NCI-H748 (cell line): ENCODE results near the gene M1AP.

ENCODE experiments used
- DNase-seq: peaks from one replicate; lab custom pipeline; 2025; ENCODE audit not compliant: unreplicated experiment; lab: John Stamatoyannopoulos, UW

Gene M1AP

DNA sequence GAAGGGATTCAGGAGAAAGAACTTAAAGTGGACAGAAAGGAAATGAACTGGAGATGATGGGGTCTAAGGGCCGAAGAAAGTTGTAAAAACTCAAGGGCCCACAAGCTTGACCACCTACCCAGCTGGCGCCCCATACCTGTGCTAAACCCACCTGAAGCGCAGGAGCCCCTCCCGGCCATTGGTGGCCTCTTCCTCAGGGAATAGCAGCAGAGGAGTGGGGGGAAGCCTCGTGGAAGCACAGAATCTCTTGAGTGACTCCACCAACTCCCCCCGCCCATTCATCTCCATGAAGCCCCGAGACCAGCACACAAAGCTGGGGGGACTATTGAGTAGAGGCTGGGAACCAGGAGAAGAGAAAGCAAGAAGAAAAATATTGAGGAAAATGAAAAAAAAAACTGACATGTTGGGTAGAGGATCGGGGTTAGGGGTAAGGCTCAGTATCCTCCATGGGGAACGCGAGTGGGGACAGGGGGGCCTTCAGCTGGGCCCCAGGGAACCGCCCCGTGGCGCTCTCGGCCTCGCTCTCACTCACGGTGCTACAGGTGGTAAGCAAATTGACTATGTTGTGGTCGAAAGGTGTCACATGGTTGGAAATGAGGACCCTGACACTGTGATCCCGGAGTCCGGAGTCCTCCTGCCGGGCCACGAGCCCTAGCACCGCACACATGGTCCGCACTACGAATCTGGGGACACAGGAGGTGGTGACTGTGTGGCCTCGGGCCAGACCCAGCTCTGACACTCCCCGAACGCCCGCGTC is 119.4 kb downstream of the M1AP start:
- peak; percentile 46 for DNase-seq

DNA sequence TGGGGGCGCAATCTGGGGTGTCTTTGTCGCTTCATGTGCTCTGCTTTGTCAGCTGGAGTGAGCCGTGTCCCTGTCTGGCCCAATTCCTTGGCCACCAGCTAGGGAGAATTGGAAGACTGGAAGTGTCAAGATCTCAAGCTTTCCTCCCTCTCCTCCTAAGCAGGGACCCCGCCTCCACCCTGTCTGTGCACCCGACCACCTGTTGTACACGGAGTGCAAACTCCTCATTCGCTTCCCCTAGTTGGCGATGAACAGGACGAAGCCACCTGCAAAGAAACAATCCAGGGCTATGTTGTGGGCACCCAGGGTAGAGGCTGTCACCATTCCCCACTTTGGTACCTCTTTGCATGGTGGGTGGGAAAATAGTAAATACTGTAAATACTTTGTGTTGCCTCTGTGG is 120.4 kb downstream of the M1AP start:
- DNase-seq = no peak

DNA sequence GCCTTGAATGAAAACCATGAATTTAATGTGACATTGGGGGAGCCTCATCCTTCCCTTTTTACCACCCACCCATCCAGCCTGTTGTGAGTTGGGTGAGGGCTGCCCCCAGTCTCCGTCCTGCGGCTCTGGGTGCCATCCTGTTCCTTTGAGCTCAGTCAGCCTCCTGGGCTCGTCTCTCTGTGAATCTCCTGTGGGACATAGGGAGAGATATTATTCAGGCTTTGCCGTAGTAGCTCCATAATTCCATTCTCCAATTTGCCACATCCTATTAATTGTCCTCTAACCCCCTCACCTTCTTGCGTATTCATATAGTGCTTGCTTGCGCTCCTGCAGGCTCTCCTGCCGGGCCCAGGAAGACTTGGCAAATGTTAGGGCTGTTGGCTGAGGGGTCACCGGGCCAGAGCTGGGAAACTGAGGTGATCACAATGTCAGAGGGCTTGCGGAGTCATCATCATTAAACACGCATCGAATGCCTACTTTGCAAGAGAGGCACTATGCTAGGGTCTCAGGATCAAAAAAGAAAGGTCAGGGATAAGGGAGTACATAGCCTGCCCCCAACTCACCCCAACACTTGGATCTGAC is 121.4 kb downstream of the M1AP start:
- DNase-seq = no peak

DNA sequence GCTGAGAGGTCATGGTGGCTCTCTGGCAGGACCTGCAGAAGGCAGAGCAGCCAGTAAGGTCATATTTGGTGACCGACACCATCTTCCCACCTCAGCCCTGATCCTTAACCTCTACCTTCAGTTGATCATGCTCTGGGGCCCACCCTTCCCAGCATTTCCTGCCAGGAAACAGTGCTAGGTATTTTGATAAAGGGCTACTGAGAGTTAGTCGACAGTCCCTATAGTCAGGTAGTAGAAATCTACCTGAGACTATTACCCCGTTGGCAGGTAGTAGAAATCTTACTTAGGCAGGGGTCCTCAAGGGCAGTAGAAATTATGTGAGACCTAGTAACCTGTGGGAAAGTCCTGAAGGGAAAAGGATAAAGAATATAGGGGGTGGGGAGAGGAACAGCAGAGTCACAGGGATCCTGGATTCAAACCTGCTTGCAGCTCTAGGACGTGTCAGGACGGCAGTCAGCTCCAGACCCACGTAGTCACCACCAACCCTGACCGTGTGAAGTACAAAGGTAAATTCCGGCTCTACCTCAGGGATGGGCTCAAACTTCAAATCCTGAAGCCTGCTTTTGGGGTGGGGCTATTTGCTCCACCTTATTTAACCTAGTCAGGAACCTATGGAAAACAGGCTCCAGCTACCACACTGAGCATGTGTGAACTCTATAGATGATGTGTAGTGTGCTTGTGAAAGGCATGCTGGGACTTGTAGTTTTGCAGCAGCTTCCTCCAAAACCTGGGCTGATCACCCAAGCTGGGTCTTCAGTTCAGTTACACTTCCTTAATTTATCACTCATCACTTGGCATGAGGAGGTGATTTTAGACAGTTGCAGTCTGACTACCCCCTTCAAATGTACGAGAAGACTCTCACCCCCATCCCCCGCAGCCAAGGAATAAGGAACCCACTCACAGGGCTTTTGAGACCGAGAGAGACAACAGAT is 122.1 kb downstream of the M1AP start, which contains the start of gene DQX1:
Gene DQX1 (minus strand): TSS at position 515 of the 932 bp plus-strand sequence. CDS start 502 bp downstream, at position 13.
- DNase-seq = peak; percentile 24

DNA sequence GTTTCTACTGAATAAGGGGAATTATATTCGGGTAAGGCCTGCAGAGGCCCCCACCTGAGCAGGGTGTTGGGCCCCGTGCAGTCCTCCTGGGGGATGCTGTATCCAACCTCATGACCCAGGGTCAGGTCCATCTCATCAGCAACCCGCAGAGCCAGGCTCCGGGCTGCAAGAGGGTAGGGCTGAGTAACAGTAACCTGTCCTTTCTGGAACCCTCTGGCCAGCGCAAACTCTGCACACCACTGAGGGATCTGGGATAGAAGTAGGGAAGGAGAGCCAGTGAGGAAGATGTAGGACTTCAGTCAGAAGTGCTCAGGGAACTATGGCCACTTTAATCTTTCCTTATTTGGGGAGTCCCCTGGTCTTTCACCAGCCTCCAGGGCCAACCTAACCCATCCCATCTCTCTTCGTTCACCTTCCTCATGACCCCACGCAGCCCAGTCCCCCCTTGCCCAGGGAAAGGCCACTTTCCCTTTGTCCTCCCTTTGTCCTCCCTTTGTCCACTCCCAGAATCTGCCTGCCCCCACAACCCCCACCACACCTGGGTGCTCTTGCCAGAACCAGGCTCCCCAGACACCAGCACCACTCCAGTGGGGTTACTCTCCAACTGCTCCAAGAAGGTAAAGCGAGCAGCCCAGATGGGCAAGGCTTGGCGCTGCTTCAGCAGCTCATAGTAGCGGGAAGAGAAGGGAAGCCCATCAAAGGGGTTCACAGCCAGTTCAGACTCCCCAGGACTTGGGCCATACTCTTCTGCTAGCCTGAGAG is 123.0 kb downstream of the M1AP start:
- DNase-seq = no peak

DNA sequence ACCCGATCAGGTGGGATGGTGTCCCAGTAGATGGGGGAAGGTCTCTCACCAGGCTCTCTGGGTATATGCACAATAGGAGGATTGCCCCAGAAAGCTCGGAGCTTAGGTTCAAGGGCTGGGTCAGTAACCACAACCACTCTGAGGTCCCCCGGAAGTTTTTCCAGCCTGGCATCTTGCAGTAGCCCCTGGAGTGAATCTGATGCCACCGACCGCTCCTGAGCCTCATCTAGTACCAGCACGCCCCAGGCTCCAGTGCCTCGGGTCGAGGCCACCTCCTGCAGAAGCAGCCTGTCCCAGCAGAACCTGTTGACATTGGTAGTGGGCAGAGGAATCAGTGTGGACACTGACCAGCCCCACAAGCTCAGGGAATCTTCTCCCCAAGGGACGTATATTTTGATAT is 124.1 kb downstream of the M1AP start:
- DNase-seq = no peak

DNA sequence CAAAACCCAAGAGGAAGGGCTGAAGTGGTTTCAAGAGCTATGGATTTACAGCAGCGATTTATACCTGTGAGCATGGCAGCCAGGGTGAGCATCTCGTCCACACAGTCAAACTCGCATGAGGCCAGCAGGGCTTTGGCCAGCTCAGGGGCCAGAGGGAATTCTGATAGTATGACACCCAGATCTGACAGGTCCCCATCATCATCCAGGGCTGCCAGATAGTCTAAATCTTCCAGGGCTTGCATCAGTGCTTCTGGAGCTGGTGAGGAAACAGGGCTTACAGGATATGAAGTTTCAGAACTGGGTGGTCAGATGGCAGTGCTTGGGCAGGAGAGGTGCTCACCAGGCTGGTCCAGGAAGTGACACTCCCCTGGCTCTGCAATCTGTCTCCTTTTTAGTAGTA is 125.6 kb downstream of the M1AP start:
- no peak for DNase-seq

DNA sequence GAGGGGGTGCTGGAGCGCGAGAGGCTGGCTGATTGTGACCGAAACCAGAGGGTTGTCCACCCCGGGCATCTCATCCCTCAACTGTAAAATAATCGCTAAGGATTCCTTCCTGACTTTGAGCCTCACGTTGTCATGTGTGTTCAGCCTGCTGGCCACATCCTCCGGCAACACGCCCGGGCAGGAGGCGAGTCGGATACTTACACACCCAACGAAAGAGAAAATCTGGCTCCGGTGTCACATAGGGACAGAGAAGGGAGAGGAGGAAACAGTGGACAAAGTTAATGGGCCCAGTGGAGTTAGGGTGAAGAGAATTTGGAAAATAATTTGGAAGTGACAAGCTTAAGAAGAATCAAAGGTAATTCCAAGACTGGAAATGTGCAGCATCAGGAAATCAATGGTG is 131.5 kb downstream of the M1AP start:
- DNase-seq = no peak

DNA sequence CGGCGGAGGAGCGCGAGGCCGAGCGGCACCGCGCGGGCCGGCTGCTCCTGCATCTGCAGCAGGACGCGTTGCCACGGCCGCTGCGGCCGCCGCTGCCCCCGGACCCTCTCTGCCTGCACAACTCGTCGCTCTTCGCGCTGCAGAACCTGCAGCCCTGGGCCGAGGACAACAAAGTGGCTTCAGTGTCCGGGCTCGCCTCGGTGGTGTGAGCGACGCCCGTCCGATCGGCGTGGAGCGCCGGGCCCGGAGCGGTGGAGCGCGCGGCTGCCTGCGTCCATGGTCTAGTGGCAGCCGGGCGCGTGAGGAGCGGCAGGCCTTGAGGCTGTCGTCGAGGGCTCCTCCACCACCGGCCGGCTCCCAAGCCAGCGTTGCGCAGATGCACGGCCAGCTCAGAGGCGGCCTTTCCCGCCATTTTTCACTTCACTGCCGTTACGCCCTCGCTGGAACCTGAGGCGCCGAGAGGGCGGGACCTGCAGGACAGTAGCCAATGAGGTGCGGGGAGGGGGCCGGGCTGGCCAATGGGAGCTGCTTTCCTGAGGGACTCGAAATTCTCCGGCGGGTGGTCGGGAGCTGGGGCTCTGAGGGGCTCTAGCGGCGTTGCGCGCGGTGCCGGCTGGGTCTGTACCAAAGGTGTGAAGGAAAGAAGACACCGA is 132.0 kb downstream of the M1AP start:
- no peak for DNase-seq

DNA sequence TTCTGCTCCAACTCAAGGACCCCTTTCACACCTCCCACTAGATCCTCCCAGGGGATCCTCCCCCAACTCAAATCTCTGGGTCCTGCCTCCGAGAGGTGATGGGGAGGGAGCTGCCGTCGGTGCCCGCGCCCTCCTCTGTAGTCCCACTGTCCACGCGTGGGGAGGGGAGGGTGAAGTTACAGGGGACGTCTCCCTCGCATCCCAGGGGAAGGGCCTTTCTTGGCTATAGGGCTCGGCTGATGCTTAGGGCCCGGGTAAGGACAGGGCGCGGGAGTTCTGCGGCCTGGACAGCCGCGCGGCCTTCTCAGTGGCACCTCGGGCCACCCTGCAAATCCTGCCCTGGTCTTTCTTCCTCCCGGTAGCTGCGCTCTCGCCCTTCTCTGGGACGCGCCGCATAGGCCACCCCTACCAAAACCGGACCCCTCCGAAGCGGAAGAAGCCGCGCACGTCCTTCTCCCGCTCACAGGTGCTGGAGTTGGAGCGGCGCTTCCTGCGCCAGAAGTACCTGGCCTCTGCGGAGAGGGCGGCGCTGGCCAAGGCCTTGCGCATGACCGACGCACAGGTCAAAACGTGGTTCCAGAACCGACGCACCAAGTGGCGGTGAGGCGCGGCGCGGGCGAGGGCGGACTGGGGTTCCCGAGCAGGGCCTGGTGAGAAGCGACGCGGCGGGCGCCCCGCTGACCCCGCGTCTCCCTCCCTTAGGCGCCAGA is 132.7 kb downstream of the M1AP start:
- DNase-seq = no peak

DNA sequence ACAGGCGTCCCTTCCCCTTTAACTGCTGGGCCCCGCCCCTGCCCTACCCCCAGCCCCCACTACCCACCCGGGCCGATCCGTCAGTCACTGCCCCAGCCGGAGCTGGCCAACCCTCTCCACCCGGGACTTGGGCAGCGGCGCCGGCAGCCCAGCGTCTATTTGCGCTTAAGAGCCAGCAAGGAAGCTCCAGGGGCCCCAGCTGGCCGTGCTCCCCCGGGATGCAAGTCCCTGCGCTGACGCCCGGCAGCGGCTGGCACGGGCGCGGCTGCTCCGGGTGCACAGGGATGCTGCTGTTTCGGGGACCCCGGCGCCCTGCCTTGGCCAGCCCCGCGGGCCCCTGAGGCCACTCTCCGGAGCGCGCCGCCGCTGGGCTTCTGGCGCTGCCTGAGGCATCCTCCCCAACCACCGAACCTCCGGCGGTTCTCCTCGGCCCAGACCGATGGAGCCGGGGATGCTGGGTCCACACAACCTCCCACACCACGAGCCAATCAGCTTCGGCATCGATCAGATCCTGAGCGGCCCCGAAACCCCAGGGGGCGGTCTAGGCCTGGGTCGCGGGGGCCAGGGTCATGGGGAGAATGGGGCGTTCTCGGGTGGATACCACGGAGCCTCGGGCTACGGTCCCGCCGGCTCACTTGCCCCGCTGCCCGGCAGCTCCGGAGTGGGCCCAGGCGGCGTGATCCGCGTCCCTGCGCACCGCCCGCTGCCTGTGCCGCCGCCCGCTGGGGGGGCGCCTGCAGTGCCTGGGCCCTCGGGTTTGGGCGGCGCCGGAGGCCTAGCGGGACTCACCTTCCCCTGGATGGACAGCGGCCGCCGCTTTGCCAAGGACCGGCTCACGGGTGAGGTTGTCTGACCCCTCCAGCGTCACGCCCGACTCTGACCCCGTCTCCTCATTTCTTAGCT is 133.5 kb downstream of the M1AP start, which contains the start of gene TLX2:
Gene TLX2 (plus strand): TSS at position 83 of the 903 bp plus-strand sequence. CDS start 357 bp downstream, at position 440.
- DNase-seq = peak; percentile 69

DNA sequence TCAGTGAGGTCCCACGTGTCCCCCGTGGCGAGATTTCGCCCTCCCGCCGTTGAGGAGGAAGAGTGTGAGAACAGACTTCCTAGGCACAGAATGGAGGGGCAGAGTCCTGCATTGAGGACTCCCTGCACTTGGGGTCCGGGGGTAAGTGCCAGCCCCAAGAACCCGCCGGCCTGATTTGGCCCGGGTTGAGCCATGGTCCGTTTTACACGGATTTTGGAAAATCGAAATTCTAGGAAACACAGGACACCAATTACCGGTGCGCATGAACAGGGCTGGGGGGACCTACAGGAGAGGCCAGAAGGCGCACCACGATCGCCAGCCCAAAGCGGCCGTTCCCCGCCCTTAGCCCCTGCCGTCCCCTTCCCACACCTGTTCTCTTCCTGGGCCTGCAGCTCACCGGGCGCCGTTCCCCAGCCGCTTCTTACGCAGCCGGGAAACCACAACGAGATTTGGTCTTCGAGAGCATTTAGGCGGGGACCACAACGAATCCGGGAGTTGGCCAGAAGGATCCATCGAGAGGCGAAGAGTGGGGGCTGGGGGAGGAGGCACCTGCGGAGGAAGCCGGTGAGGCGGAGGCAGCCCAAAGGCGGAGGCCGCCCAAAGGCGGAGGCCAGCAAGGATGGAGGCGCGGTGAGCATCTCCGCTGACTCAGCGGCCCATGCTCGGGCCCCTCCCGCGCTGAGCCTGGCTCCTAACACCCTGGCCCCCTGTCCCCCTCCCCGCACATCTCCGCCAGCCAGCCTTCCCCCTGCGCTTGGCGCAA is 134.3 kb downstream of the M1AP start:
- peak; percentile 69 for DNase-seq

DNA sequence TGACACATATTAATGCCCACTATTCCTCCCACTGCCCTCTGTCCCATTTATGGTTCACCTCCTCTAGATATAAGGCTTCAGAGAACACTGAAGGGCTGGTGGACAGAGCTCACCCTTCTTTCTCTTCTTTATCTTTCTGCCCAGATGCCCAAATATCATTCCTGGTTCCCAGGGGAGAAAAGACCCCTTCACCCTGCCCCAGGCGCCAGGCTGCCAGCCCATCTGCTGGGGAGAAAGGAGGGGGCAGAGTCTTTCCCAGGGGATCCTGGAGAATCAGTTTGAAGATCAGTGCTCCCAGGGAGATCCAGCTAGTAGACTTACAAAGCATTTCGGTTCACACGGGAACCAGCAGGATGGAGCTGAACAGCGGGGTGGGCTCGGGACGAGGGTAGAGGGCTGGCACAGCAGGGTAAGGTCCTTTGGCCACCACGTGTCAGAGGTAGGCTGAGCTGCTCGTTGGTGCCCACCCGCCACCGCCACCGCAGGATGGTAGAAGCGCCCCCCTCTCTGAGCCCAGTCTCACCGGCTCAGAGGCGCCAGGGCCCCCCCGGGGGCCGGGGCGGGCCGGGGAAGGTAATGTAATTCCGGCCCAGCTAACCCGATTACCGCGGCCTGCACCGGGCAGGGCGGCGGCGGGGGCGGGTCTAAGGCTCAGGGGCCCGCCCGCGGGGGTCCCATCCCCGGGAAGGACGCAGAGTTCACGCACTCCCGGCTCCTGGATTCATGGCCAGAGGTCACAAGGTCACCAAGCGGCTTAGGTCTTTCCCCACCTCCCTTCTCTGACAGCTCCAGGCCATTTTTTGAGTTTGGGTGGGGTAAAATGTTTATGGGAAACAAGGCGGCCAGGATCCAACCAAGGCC is 135.2 kb downstream of the M1AP start:
- peak; percentile 11 for DNase-seq

DNA sequence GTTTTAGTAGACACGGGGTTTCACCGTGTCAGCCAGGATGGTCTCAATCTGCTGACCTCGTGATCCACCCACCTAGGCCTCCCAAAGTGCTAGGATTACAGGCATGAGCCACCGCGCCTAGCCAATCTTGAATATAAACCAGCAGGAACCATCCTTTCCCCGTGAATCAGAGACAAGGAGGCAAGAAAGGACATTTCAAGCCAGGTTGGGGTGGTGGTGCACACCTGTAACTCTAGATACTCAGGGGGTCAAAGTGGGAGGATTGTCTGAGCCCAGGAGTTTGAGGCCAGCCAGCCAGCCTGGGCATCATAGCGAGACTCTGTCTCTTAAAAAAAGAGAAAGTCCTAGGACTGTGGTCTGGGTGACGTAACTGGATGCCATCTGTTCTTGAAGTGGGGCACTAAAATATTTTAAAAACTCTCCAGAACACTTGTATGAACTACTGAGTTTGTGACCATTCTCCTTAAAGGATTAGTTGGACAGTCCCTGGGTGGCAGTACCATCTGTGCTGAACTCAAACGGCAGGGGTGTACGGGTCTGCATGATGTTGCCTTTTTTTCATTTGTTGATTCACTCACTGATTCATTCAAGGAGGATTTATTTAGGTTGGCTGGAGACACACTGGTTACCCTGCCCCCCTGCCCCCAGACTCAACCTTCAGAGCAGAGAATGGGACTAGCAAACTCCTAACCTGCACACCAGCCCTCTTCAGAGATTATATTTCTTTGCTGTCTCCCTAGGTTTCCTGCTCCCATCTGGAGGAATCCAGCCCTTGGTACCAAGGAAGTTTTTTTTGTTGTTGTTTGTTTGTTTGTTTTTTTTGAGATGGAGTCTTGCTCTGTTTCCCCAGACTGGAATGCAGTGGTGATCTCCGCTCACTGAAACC is 136.8 kb downstream of the M1AP start:
- DNase-seq = no peak

DNA sequence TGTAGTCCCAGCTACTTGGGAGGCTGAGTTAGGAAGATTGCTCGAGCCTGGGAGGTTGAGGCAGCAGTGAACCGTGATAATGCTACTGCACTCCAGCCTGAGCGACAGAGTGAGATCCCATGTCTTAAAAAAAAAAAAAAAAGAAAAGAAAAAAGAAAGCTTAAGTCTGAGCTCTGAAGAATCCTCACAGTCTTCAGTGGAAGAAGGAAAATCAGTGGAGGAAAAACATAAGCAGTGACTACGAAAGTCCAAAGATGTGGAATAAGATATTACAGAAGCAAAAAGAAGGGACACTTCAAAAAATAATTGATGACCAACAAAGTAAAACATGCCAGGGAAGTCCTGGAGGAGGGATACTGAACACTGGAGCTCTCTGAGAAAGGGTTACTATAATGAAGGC is 137.9 kb downstream of the M1AP start:
- no peak for DNase-seq

DNA sequence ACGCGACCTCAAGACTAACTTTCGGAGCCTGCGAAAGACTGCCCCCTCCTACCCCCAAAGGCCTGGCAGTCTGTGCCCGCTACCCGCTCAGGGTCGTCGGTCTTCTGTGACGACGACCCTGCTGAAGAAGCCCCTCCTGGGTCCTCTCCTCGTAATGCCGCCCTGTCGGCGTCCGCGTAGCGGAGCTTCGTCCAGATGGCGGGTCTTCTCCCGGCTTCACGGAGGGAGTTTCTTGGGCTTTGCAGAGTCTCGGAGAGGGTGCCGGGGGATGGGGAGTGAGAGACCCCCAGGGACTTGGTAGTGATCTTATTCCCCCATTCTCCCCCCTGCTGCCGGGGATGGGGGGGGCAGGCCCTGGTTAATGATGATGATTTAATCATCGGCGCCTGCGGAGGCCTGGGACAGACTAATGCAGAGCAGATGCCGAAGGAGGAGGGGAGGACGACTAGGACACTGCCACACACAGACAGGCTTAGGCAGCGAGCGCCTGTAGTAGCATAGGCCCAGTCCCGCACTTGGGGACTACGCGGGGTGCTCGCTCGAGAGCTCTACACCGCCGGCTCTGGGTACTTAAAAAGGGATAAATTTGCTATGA is 140.1 kb downstream of the M1AP start:
- DNase-seq = peak; percentile 77
